ENCODE measurements around the gene CPNE9. TPM values are rescaled to one million over a fixed set of nuclear protein-coding genes. Genes with fewer than 3 reads are reported as not detected.
A peak's percentile ranks its signal among the peaks of the same experiment; 100 is the strongest.

Gene CPNE9
- total RNA-seq (2014; rRNA removed) (0.07 TPM in 1 of 2 replicates, not detected in the other), Bru-seq, nascent RNA (percentile 22 among the genes with signal in this experiment), BruChase-seq, experiment 1, labeled RNA remaining after a 6-hour chase (percentile 41 among the genes with signal in this experiment), BruChase-seq, experiment 2, labeled RNA remaining after a 2-hour chase (percentile 36 among the genes with signal in this experiment)
- long read RNA-seq, partial matches to known transcripts = 0 of 1 reads
- long read RNA-seq, other reads (novel, unspliced or antisense) = 1 of 1 reads

- ATAC-seq (peak; percentile 57), DNase-seq (no peak)
- no peaks in the 10 kb centered on the region for H4K20me1 ChIP-seq (ENCODE audit: low read length)
- no peaks in the 10 kb centered on the region for H3K36me3 ChIP-seq (ENCODE audit: low read depth, low read length)
- no peaks in the 10 kb centered on the region for H3F3A ChIP-seq (ENCODE audit: low read length, unreplicated experiment)
- H3K9ac ChIP-seq (ENCODE audit: low read length) = no peak within 1 kb of the TSS
- CTCF ChIA-PET = no interaction called here
- H3K27ac ChIP-seq (ENCODE audit: low read length) = no peak within 1 kb of the TSS
- no TSS peak for BruUV-seq (replicated peaks)
- peak within 1 kb of the TSS; percentile 92 for H3K4me2 ChIP-seq (ENCODE audit: low read length)
- H3K4me3 ChIP-seq (ENCODE audit: low read length) = peak within 1 kb of the TSS; percentile 61
- TF ChIP-seq EZH2 (IDR thresholded peaks at IDR 0.05; ENCODE audit: low read length, unreplicated experiment) (peak; percentile 30), EZH2phosphoT487 (IDR thresholded peaks at IDR 0.05; ENCODE audit: borderline replicate concordance, low read length) (no peak)
- H3K79me2 ChIP-seq (ENCODE audit: low read length) = no peaks in the 10 kb centered on the region
- peak within 1 kb of the TSS; percentile 80 for H2AFZ ChIP-seq (ENCODE audit: low read length)
- intact Hi-C loops (cut with micrococcal nuclease) = no loop called here
- no peaks in the 10 kb centered on the region for H3K9me2 ChIP-seq (replicated peaks; ENCODE audit: low read length)
- no peaks in the 10 kb centered on the region for H3K9me3 ChIP-seq (ENCODE audit: low read length)
- H3K4me1 ChIP-seq (ENCODE audit: insufficient read depth, low read length) = peaks cover 12% of the 10 kb centered on the region; the same call in 1 of the 2 replicates
- POLR2A ChIA-PET (ENCODE audit: unreplicated experiment) = no interaction called here
- peaks cover 13% of the 10 kb centered on the region for H3K27me3 ChIP-seq (ENCODE audit: low read length)
Observed at GRCh38 chr3:9703736-9704346, at the start of gene CPNE9. Gene CPNE9 (plus strand): TSS chr3:9703833. CDS start chr3:9703997, 164 bp downstream.

- ChIA-PET POLR2A (ENCODE audit: unreplicated experiment) (no interaction called here), CTCF (no interaction called here)
- no peaks in the 10 kb centered on the region for H3K27me3 ChIP-seq (ENCODE audit: low read length)
- no peak for ATAC-seq
- no TSS peak for BruUV-seq (replicated peaks)
- no peaks in the 10 kb centered on the region for H3K9me2 ChIP-seq (replicated peaks; ENCODE audit: low read length)
- H3K27ac ChIP-seq (ENCODE audit: low read length) = no peak overlapping the region
- no peaks in the 10 kb centered on the region for H3K79me2 ChIP-seq (ENCODE audit: low read length)
- intact Hi-C loops (cut with micrococcal nuclease) = no loop called here
- TF ChIP-seq CTCF (conservative IDR thresholded peaks at IDR 0.05; ENCODE audit: low read depth, low read length) (no peak), EZH2phosphoT487 (IDR thresholded peaks at IDR 0.05; ENCODE audit: borderline replicate concordance, low read length) (no peak), EZH2 (IDR thresholded peaks at IDR 0.05; ENCODE audit: low read length, unreplicated experiment) (no peak)
- no peak overlapping the region for H2AFZ ChIP-seq (ENCODE audit: low read length)
- H3K9ac ChIP-seq (ENCODE audit: low read length) = no peak overlapping the region
- no peak overlapping the region for H3K4me2 ChIP-seq (ENCODE audit: low read length)
- no peaks in the 10 kb centered on the region for H3K4me1 ChIP-seq (ENCODE audit: insufficient read depth, low read length)
- H4K20me1 ChIP-seq (ENCODE audit: low read length) = no peaks in the 10 kb centered on the region
- H3K36me3 ChIP-seq (ENCODE audit: low read depth, low read length) = peaks cover 5% of the 10 kb centered on the region
- no peaks in the 10 kb centered on the region for H3F3A ChIP-seq (ENCODE audit: low read length, unreplicated experiment)
- H3K9me3 ChIP-seq (ENCODE audit: low read length) = no peaks in the 10 kb centered on the region
- no peak overlapping the region for H3K4me3 ChIP-seq (ENCODE audit: low read length)
- DNase-seq = no peak
Observed at GRCh38 chr3:9659849-9660248, 43.8 kb upstream of the CPNE9 start.

- no peak overlapping the region for H3K4me2 ChIP-seq (ENCODE audit: low read length)
- DNase-seq = no peak
- H3K9ac ChIP-seq (ENCODE audit: low read length) = no peak overlapping the region
- H4K20me1 ChIP-seq (ENCODE audit: low read length) = no peaks in the 10 kb centered on the region
- TF ChIP-seq EZH2 (IDR thresholded peaks at IDR 0.05; ENCODE audit: low read length, unreplicated experiment) = no peak
- no peak for TF ChIP-seq EZH2phosphoT487 (IDR thresholded peaks at IDR 0.05; ENCODE audit: borderline replicate concordance, low read length)
- TF ChIP-seq CTCF (conservative IDR thresholded peaks at IDR 0.05; ENCODE audit: low read depth, low read length) = no peak
- H3F3A ChIP-seq (ENCODE audit: low read length, unreplicated experiment) = no peaks in the 10 kb centered on the region
- no peaks in the 10 kb centered on the region for H3K4me1 ChIP-seq (ENCODE audit: insufficient read depth, low read length)
- no peaks in the 10 kb centered on the region for H3K79me2 ChIP-seq (ENCODE audit: low read length)
- H3K27ac ChIP-seq (ENCODE audit: low read length) = no peak overlapping the region
- no peaks in the 10 kb centered on the region for H3K27me3 ChIP-seq (ENCODE audit: low read length)
- intact Hi-C loops (cut with micrococcal nuclease) = no loop called here
- peaks cover 6% of the 10 kb centered on the region for H3K36me3 ChIP-seq (ENCODE audit: low read depth, low read length)
- no peaks in the 10 kb centered on the region for H3K9me2 ChIP-seq (replicated peaks; ENCODE audit: low read length)
- ChIA-PET POLR2A (ENCODE audit: unreplicated experiment) (no interaction called here), CTCF (no interaction called here)
- no peak for ATAC-seq
- H3K9me3 ChIP-seq (ENCODE audit: low read length) = no peaks in the 10 kb centered on the region
- no TSS peak for BruUV-seq (replicated peaks)
- no peak overlapping the region for H3K4me3 ChIP-seq (ENCODE audit: low read length)
- no peak overlapping the region for H2AFZ ChIP-seq (ENCODE audit: low read length)
Observed at GRCh38 chr3:9660972-9661371, 42.7 kb upstream of the CPNE9 start.
